HG03066 (cell line): ENCODE results near the gene JUNB.

Experiments
- ATAC-seq: cut with Tn5 transposase; IDR thresholded peaks from one replicate; pipeline ENCODE4 v1.9.1; 2021; ENCODE audit warnings: low read depth; ENCODE audit not compliant: unreplicated experiment

JUNB gene

DNA sequence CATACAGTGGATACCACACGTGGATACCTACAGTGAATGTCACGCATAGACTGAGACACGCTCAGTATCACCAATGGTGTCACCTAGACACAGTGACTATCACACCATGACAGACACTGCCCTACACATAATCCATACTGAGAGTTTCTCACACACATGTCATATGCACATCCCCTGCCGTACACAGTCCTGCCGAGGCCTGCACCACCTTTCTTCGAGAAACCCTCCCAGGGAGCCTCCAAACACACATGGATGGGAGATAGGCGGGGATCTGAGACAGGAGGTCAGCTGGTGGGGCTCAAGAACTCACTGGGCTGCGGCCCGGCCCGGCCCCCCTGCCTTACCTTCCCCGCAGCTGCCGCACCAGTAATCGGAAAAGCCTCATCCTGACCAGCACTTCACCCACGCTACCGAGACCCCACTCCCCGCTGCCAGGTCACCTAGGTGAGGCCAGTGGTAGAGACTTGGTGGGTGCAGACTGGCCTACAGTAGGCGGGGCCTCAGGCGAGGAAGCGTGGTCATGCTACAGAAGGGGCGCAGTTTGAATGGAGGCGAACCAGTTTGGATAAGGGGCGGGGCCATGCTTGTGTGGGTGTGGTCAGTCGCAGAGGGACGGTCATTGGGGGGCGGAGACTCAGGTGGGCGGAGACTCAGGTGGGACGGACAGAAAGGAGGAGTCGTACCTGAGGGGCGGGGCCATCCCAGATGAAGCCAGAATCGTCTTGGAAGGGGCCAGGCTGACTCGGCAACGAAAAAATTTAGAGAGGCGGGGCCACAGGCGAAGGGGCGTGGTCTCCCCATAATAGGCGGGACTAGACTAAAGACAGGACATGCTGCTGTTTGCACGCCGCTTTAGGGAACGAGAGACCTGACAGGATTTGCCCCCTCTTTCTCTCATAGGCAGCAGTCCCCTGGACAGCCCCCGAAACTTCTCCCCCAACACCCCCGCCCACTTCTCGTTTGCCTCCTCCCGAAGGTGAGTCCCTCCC is 49.1 kb downstream of the JUNB start:
- ATAC-seq: no peak

GRCh38 chr19:12841094-12841493 is 49.8 kb downstream of the JUNB start:
- ATAC-seq: no peak

DNA sequence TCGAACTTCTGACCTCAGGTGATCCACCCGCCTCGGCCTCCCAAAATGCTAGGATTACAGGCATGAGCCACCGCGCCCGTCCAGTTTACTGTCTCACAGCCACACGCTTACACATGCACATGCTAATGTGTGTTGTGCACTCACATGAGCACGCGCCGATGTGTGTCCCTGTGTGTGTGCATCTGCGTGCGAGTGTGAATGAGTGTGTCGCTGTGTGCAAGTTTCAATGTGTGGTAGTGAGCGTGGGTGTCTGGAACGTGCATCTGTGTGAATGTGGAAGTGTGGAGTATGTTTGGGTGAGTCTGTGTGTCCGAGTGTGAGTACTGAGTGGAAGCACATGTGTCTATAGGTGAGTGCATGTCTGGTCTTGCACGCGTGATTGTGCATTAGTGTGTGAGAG is 51.2 kb downstream of the JUNB start:
- ATAC-seq: no peak
